ENCODE measurements around the gene APOM. TPM values are rescaled to one million over a fixed set of nuclear protein-coding genes. Genes with fewer than 3 reads are reported as not detected.

APOM gene
- total RNA-seq, 4 donors from 2014 or later = 1.8 to 7.9 (median 2.4) TPM

DNA sequence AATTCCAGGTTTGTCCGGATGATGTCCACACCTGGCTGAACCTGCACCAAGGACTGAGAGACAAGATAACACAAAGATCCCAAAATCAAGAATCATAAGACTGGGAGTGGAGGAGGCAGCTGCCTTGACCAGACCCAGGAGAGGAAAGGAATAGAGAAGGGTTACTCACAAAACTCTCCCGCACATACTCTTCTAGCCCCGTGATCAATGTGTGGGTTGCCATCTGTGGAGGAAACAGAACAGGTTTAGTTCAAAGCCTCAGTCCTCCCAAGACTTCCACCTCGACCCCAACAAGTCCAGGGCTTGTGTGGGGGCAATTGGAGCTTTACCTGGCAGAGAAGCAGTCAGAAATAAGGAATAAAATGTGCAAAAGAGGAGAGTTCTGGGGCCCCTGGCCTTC lies 14.3 kb upstream of the APOM start:
- Histone ChIP-seq H3K9me3 (no peaks in the 10 kb centered on the region), H3K27me3 (no peaks in the 10 kb centered on the region), H3K4me1 (no peaks in the 10 kb centered on the region), H3K36me3 (peaks cover 7 to 91% of the 10 kb centered on the region in 2 donors), H3K27ac (no peak overlapping the region), H3K4me3 (no peak overlapping the region)
- DNase-seq = no peak
- in situ Hi-C loops (cut with MboI; ENCODE audit: low sequenced_read_pairs in 4 of 4) = no loop called here
- intact Hi-C loops (cut with DNase I; ENCODE audit: low total_unique reads) = no loop called here
- no peak for ATAC-seq
- TF ChIP-seq, protein P1, sequence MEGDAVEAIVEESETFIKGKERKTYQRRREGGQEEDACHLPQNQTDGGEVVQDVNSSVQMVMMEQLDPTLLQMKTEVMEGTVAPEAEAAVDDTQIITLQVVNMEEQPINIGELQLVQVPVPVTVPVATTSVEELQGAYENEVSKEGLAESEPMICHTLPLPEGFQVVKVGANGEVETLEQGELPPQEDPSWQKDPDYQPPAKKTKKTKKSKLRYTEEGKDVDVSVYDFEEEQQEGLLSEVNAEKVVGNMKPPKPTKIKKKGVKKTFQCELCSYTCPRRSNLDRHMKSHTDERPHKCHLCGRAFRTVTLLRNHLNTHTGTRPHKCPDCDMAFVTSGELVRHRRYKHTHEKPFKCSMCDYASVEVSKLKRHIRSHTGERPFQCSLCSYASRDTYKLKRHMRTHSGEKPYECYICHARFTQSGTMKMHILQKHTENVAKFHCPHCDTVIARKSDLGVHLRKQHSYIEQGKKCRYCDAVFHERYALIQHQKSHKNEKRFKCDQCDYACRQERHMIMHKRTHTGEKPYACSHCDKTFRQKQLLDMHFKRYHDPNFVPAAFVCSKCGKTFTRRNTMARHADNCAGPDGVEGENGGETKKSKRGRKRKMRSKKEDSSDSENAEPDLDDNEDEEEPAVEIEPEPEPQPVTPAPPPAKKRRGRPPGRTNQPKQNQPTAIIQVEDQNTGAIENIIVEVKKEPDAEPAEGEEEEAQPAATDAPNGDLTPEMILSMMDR (IDR thresholded peaks at IDR 0.05 in 4 of 5, conservative IDR thresholded peaks at IDR 0.05 in 1 of 5) = no peak
- TF ChIP-seq POLR2A (IDR thresholded peaks at IDR 0.05) = no peak

DNA sequence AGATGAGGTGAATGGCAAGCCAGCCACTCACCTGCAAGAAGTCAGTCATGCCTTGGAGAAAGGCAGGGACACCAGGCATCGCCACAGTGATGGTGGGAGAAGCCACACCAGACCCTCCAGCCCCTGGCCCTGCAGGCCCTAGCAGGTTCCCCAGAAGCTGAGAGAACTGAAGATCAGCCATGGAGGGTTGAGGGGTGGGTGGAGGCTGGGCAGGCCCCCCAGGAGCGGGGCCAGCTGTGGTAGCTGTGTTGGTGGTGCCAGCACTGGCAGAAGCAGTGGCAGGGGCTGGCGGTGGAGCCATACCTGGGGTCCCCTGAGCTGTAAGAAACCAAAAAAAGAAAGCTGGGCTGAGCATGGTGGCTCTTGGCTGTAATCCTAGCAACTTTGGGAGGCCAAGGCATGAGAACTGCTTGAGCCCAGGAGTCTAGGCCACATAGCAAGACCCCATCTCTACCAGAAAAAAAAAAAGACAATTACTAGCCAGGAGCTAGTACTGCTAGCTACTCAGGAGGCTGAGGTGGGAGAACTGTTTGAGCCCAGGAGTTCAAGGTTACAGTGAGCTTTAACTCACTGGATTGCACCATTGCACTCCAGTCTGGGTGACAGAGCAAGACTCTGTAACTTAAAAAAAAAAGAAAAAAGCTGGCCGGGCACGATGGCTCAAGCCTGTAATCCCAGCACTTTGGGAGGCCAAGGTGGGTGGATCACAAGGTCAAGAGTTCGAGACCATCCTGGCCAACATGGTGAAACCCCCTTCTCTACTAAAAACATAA lies 12.7 kb upstream of the APOM start:
- in situ Hi-C loops (cut with MboI; ENCODE audit: low sequenced_read_pairs in 4 of 4) (no loop called here), intact Hi-C loops (cut with DNase I; ENCODE audit: low total_unique reads) (no loop called here)
- Histone ChIP-seq H3K4me1 (no peaks in the 10 kb centered on the region), H3K4me3 (no peak overlapping the region), H3K36me3 (peaks cover 7 to 91% of the 10 kb centered on the region in 2 donors), H3K9me3 (no peaks in the 10 kb centered on the region), H3K27ac (no peak overlapping the region), H3K27me3 (no peaks in the 10 kb centered on the region)
- TF ChIP-seq, protein P1 (IDR thresholded peaks at IDR 0.05 in 4 of 5, conservative IDR thresholded peaks at IDR 0.05 in 1 of 5) = no peak
- TF ChIP-seq POLR2A (IDR thresholded peaks at IDR 0.05) = no peak
- DNase-seq = no peak
- no peak for ATAC-seq

DNA sequence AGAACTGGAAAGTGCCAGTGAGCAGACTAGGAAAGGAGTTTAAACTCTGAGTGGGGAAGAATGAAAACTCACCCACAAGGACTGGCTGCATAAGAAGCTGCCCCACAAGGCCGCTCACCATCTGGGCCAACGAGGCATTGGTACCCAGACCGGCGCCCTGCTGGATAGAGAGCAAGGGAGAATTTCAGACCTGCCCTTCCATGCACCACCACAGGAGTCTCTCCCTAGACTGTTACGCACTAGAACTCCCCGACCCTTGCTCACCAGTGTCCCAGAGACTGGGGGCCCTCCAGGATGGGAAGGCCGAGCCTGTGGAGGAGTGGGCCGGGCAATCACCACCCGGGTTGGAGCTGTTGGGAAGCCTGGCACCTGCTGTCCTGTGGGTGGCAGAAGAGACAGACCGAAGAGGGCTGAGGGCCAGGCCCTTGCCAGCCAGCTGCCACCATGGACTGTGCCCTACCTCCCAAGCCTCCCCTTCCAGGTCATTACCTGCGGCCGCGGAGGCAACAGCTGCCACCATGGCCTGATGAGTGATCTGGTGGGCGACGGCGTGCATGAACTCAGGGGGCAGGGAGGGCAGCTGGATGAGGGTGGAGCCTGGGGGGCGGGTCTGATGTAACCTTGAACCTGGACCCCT lies 11.8 kb upstream of the APOM start:
- Histone ChIP-seq H3K4me3 (no peak overlapping the region), H3K27me3 (no peaks in the 10 kb centered on the region), H3K27ac (no peak overlapping the region), H3K4me1 (no peaks in the 10 kb centered on the region), H3K9me3 (no peaks in the 10 kb centered on the region), H3K36me3 (peaks cover 10 to 94% of the 10 kb centered on the region in 2 donors)
- DNase-seq = no peak
- in situ Hi-C loops (cut with MboI; ENCODE audit: low sequenced_read_pairs in 4 of 4) = no loop called here
- TF ChIP-seq, protein P1 (IDR thresholded peaks at IDR 0.05 in 4 of 5, conservative IDR thresholded peaks at IDR 0.05 in 1 of 5) = no peak
- no peak for TF ChIP-seq POLR2A (IDR thresholded peaks at IDR 0.05)
- intact Hi-C loops (cut with DNase I; ENCODE audit: low total_unique reads) = no loop called here
- ATAC-seq = no peak

DNA sequence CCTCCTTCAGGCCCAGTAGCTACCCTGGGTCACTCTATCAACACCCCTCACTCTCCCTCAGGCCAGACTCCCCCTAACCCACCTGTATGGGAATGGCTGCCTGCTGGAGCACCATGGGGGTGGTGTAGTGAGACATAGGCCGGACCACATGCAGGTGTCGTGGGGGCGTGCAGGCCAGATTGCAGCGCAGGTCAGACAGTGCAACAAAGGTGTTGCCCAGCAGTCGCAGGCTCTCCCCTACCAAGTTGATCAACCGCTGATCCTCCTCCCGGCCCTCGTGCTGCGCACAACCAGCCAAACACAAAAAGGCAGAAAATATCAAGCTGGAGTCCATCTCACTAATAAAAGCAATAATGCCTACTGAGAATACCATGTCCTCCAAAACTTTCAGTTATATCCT lies 10.4 kb upstream of the APOM start:
- in situ Hi-C loops (cut with MboI; ENCODE audit: low sequenced_read_pairs in 4 of 4) (no loop called here), intact Hi-C loops (cut with DNase I; ENCODE audit: low total_unique reads) (no loop called here)
- Histone ChIP-seq H3K27me3 (no peaks in the 10 kb centered on the region), H3K36me3 (peaks cover 10 to 96% of the 10 kb centered on the region in 2 donors), H3K4me3 (no peak overlapping the region), H3K27ac (no peak overlapping the region), H3K4me1 (peaks cover 0 to under 1% of the 10 kb centered on the region in 2 donors), H3K9me3 (no peaks in the 10 kb centered on the region)
- no peak for DNase-seq
- TF ChIP-seq POLR2A (IDR thresholded peaks at IDR 0.05) = no peak
- TF ChIP-seq, protein P1 (IDR thresholded peaks at IDR 0.05 in 4 of 5, conservative IDR thresholded peaks at IDR 0.05 in 1 of 5) = no peak
- ATAC-seq = no peak
